ENCODE results near the gene TP53BP2.

DNA sequence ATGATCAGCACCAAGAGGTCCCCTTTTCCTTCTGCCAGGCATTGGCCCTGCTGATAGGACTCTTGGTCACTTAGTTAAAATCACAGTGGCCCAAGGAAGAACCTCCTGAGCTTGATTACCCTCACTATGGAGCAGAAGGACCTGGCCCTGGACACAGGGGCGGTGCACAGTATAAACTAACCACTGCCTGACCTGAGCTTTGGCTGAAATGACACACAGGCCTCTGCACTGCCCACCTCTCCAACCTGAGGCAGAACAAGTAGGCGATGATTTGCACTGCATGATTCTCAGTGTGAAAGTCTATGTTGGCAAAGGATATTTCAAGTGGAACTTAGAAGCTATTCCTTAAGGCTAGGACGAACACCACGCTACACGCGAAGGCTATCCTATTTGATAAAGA, 84.9 kb downstream of the TP53BP2 start:
- TF ChIP-seq POLR2A (IDR thresholded peaks at IDR 0.05): no peak
- TF ChIP-seq, protein P1, sequence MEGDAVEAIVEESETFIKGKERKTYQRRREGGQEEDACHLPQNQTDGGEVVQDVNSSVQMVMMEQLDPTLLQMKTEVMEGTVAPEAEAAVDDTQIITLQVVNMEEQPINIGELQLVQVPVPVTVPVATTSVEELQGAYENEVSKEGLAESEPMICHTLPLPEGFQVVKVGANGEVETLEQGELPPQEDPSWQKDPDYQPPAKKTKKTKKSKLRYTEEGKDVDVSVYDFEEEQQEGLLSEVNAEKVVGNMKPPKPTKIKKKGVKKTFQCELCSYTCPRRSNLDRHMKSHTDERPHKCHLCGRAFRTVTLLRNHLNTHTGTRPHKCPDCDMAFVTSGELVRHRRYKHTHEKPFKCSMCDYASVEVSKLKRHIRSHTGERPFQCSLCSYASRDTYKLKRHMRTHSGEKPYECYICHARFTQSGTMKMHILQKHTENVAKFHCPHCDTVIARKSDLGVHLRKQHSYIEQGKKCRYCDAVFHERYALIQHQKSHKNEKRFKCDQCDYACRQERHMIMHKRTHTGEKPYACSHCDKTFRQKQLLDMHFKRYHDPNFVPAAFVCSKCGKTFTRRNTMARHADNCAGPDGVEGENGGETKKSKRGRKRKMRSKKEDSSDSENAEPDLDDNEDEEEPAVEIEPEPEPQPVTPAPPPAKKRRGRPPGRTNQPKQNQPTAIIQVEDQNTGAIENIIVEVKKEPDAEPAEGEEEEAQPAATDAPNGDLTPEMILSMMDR (IDR thresholded peaks at IDR 0.05): no peak
- no peak for TF ChIP-seq POLR2AphosphoS5 (IDR thresholded peaks at IDR 0.05; ENCODE audit: insufficient read depth in 1 of 2, low read depth in 1 of 2)
